ENCODE data around the gene CDHR2. TPM values are rescaled to one million over a fixed set of nuclear protein-coding genes. Genes with fewer than 3 reads are reported as not detected.

Gene CDHR2
- 0.05 to 0.33 TPM (median 0.13 TPM) in 5 replicates for total RNA-seq (2022; extraction: Qiagen RNA extraction)

GRCh38 chr5:176548967-176549444, at the start of gene CDHR2:
CDHR2 (plus strand) TSS chr5:176549342; CDS start chr5:176565353, 16,011 bp downstream.

GRCh38 chr5:176536902-176537553, 12.1 kb upstream of the CDHR2 start, which contains the start of gene RNF44:
RNF44 (minus strand) TSS chr5:176537402; CDS start chr5:176532472, 4,930 bp downstream.

GRCh38 chr5:176609724-176610434, 60.7 kb downstream of the CDHR2 start, which contains the start of gene GPRIN1:
GPRIN1 (minus strand) TSS chr5:176610156; CDS start chr5:176599834, 10,322 bp downstream.

GRCh38 chr5:176629853-176630680, 80.9 kb downstream of the CDHR2 start, which contains the start of the genes EIF4E1B and SNCB:
EIF4E1B (plus strand) TSS chr5:176630675; CDS start chr5:176642788, 12,113 bp downstream.
SNCB (minus strand) TSS chr5:176630534; CDS start chr5:176629654, 880 bp downstream.

Other genes starting within 250 kb of the CDHR2 start
- 76.4 to 94.0 TPM (median 92.3 TPM) in 5 replicates for gene KIAA1191, start 187.6 kb upstream of the CDHR2 start, total RNA-seq (2022; extraction: Qiagen RNA extraction)
- gene ARL10, start 183.9 kb upstream of the CDHR2 start, total RNA-seq (2022; extraction: Qiagen RNA extraction) = 0.47 to 0.97 TPM (median 0.53 TPM) in 5 replicates
- gene NOP16, start 160.7 kb upstream of the CDHR2 start, total RNA-seq (2022; extraction: Qiagen RNA extraction) = 121 to 129 TPM (median 127 TPM) in 5 replicates
- gene HIGD2A, start 160.6 kb upstream of the CDHR2 start, total RNA-seq (2022; extraction: Qiagen RNA extraction) = 239 to 292 TPM (median 247 TPM) in 5 replicates
- 111 to 172 TPM (median 168 TPM) in 5 replicates for gene CLTB, start 132.8 kb upstream of the CDHR2 start, total RNA-seq (2022; extraction: Qiagen RNA extraction)
- gene FAF2, start 101.0 kb upstream of the CDHR2 start, total RNA-seq (2022; extraction: Qiagen RNA extraction) = 48.5 to 54.4 TPM (median 50.7 TPM) in 5 replicates
- gene RNF44, start 11.9 kb upstream of the CDHR2 start, total RNA-seq (2022; extraction: Qiagen RNA extraction) = 20.4 to 40.3 TPM (median 35.2 TPM) in 5 replicates
- gene GPRIN1, start 60.8 kb downstream of the CDHR2 start, total RNA-seq (2022; extraction: Qiagen RNA extraction) = 8.1 to 10.1 TPM (median 9.3 TPM) in 5 replicates
- 0.95 to 1.7 TPM (median 1.3 TPM) in 5 replicates for gene SNCB, start 81.2 kb downstream of the CDHR2 start, total RNA-seq (2022; extraction: Qiagen RNA extraction)
- gene EIF4E1B, start 81.3 kb downstream of the CDHR2 start, total RNA-seq (2022; extraction: Qiagen RNA extraction) = not detected in 5 replicates
- 52.6 to 66.4 TPM (median 64.8 TPM) in 5 replicates for gene TSPAN17, start 98.1 kb downstream of the CDHR2 start, total RNA-seq (2022; extraction: Qiagen RNA extraction)